GM23248 (cell line): ENCODE measurements around the gene ADAM8. TPM values are rescaled to one million over a fixed set of nuclear protein-coding genes. Genes with fewer than 3 reads are reported as not detected.

Experiments
- DNase-seq: peaks from one replicate; pipeline ENCODE4 v3.0.0-alpha.2; 2015
- H2AFZ ChIP-seq: fragments of 200-600 bp; sonication (generic); 2 replicates; pipeline ENCODE4 v1.6.1; 2016; ENCODE audit warnings: antibody characterized with exemption
- H3F3A ChIP-seq: fragments of 200-600 bp; sonication (generic); 2 replicates; pipeline ENCODE4 v1.6.1; 2016; ENCODE audit warnings: mild to moderate bottlenecking, antibody characterized with exemption, mixed run types; ENCODE audit not compliant: insufficient read depth
- H3K27ac ChIP-seq: fragments of 200-600 bp; sonication (generic); 2 replicates; pipeline ENCODE4 v1.5.1; 2016; ENCODE audit warnings: mild to moderate bottlenecking
- H3K27me3 ChIP-seq: fragments of 200-600 bp; sonication (generic); replicated peaks from 2 replicates; pipeline ENCODE4 v1.6.1; 2016; ENCODE audit warnings: mild to moderate bottlenecking; ENCODE audit not compliant: insufficient read depth
- H3K36me3 ChIP-seq: fragments of 200-600 bp; sonication (generic); 2 replicates; pipeline ENCODE4 v1.6.1; 2016; ENCODE audit warnings: low read depth, mild to moderate bottlenecking
- H3K4me1 ChIP-seq: fragments of 200-600 bp; sonication (generic); 2 replicates; pipeline ENCODE4 v1.6.1; 2016; ENCODE audit warnings: mild to moderate bottlenecking; ENCODE audit not compliant: insufficient read depth
- H3K4me2 ChIP-seq: fragments of 200-600 bp; sonication (generic); one replicate; pipeline ENCODE4 v1.6.1; 2016; ENCODE audit warnings: mild to moderate bottlenecking; ENCODE audit not compliant: unreplicated experiment
- H3K4me3 ChIP-seq: fragments of 200-600 bp; sonication (generic); 2 replicates; pipeline ENCODE4 v1.5.1; 2016; ENCODE audit warnings: mild to moderate bottlenecking
- H3K79me2 ChIP-seq: fragments of 200-600 bp; sonication (generic); 2 replicates; pipeline ENCODE4 v1.6.1; 2016; ENCODE audit warnings: mild to moderate bottlenecking; ENCODE audit not compliant: insufficient read depth
- H3K9ac ChIP-seq: fragments of 200-600 bp; sonication (generic); 2 replicates; pipeline ENCODE4 v1.6.1; 2016; ENCODE audit warnings: mild to moderate bottlenecking
- H3K9me2 ChIP-seq: fragments of 200-600 bp; sonication (generic); 2 replicates; pipeline ENCODE4 v1.6.1; 2016; ENCODE audit warnings: mixed run types, mild to moderate bottlenecking, moderate library complexity; ENCODE audit not compliant: insufficient read depth
- H3K9me3 ChIP-seq: fragments of 200-600 bp; sonication (generic); one replicate; pipeline ENCODE4 v1.6.1; 2017; ENCODE audit warnings: low read depth
- H4K20me1 ChIP-seq: fragments of 200-600 bp; sonication (generic); 2 replicates; pipeline ENCODE4 v1.6.0; 2016; ENCODE audit not compliant: insufficient read depth
- EZH2 ChIP-seq: fragments of 200-600 bp; sonication (generic); IDR thresholded peaks from 2 replicates; pipeline ENCODE4 v1.6.1; 2018; ENCODE audit warnings: antibody characterized with exemption, mild to moderate bottlenecking; ENCODE audit not compliant: insufficient read depth, poor library complexity, severe bottlenecking
- EZH2phosphoT487 ChIP-seq: fragments of 200-600 bp; sonication (generic); IDR thresholded peaks from 2 replicates; pipeline ENCODE4 v1.6.1; 2018; ENCODE audit warnings: antibody characterized with exemption, moderate library complexity, mild to moderate bottlenecking, low read depth; ENCODE audit not compliant: insufficient read depth
- WGBS, 2 experiments: methylation state at CpG; one replicate each; pipeline ENCODE4 v1.1.6; 2015 to 2017; ENCODE audit warnings: low lambda C conversion rate in 2 of 2, low coverage in 1 of 2; ENCODE audit errors: missing lambda C conversion rate in 2 of 2; 5-methylcytosine and 5-hydroxymethylcytosine counted together
- in situ Hi-C: fragments of 300-500 bp; cut with MboI; formaldehyde crosslinking; loops from 2 replicates; pipeline ENCODE4 v1.15.0; 2020
- polyA plus RNA-seq: library from polyadenylated mRNA; unstranded; fragments of >200 nt; fragmentation: Nextera tagmentation; extraction: Ambion mirVana; gene quantifications from 2 replicates; pipeline ENCODE4 v1.2.1, GENCODE V29; 2016
- total RNA-seq: library from RNA; depleted of rRNA; stranded (reverse); fragments of >200 nt; shearing (Covaris generic); gene quantifications from 2 replicates; pipeline ENCODE4 v1.2.3, GENCODE V29; 2014

ADAM8 gene
- total and polyA plus RNA-seq, 2 experiments from 2014 or later, result 0.76 TPM; not detected in 1

GRCh38 chr10:133273534-133274143, 3.0 kb downstream of the ADAM8 start:
- no peaks in the 10 kb centered on the region for H3K9me3 ChIP-seq
- H3K9ac ChIP-seq, result no peak overlapping the region
- 94 to 98% methylated on average over 24 to 28 of the region's 28 CpGs for WGBS, 2 experiments
- H4K20me1 ChIP-seq, result no peaks in the 10 kb centered on the region
- H3K27me3 ChIP-seq, result no peaks in the 10 kb centered on the region
- no peaks in the 10 kb centered on the region for H3K79me2 ChIP-seq
- no peaks in the 10 kb centered on the region for H3K4me1 ChIP-seq
- in situ Hi-C loops, result no loop called here
- H2AFZ ChIP-seq, result no peak overlapping the region
- no peak for TF ChIP-seq EZH2phosphoT487
- no peaks in the 10 kb centered on the region for H3K9me2 ChIP-seq
- no peaks in the 10 kb centered on the region for H3K36me3 ChIP-seq
- no peak overlapping the region for H3K27ac ChIP-seq
- no peak for DNase-seq
- no peaks in the 10 kb centered on the region for H3F3A ChIP-seq
- no peak overlapping the region for H3K4me2 ChIP-seq
- H3K4me3 ChIP-seq, result no peak overlapping the region

GRCh38 chr10:133272964-133273420, 3.7 kb downstream of the ADAM8 start:
- H3K4me1 ChIP-seq, result no peaks in the 10 kb centered on the region
- in situ Hi-C loops, result no loop called here
- no peak for TF ChIP-seq EZH2phosphoT487
- TF ChIP-seq EZH2, result no peak
- no peaks in the 10 kb centered on the region for H3F3A ChIP-seq
- H3K36me3 ChIP-seq, result no peaks in the 10 kb centered on the region
- H3K9me3 ChIP-seq, result no peaks in the 10 kb centered on the region
- no peaks in the 10 kb centered on the region for H4K20me1 ChIP-seq
- H3K9ac ChIP-seq, result no peak overlapping the region
- no peak overlapping the region for H2AFZ ChIP-seq
- H3K27ac ChIP-seq, result no peak overlapping the region
- H3K79me2 ChIP-seq, result no peaks in the 10 kb centered on the region
- H3K4me3 ChIP-seq, result no peak overlapping the region
- no peak overlapping the region for H3K4me2 ChIP-seq
- H3K9me2 ChIP-seq, result no peaks in the 10 kb centered on the region
- WGBS, 2 experiments, result 90 to 91% methylated on average over 20 to 23 of the region's 25 CpGs
- H3K27me3 ChIP-seq, result no peaks in the 10 kb centered on the region
- no peak for DNase-seq

GRCh38 chr10:133272301-133272963, 4.2 kb downstream of the ADAM8 start:
- H3K79me2 ChIP-seq, result no peaks in the 10 kb centered on the region

GRCh38 chr10:133271521-133272300, 5.0 kb downstream of the ADAM8 start:
- no peaks in the 10 kb centered on the region for H3K36me3 ChIP-seq
- in situ Hi-C loops, result no loop called here
- 70 to 74% methylated on average over 29 to 35 of the region's 35 CpGs for WGBS, 2 experiments

More at GRCh38 chr10:133272301-133272963, 4.2 kb downstream of the ADAM8 start:
- Histone ChIP-seq H2AFZ (no peak overlapping the region), H3K4me2 (no peak overlapping the region), H3K9ac (no peak overlapping the region), H3F3A (no peaks in the 10 kb centered on the region), H3K36me3 (no peaks in the 10 kb centered on the region), H4K20me1 (no peaks in the 10 kb centered on the region), H3K9me2 (no peaks in the 10 kb centered on the region), H3K4me1 (no peaks in the 10 kb centered on the region), H3K4me3 (no peak overlapping the region), H3K27ac (no peak overlapping the region), H3K27me3 (no peaks in the 10 kb centered on the region), H3K9me3 (no peaks in the 10 kb centered on the region)
- in situ Hi-C loops, result no loop called here
- TF ChIP-seq EZH2, result no peak
- DNase-seq, result no peak
- 78% methylated on average over 22 to 29 of the region's 29 CpGs for WGBS, 2 experiments

More at GRCh38 chr10:133271521-133272300, 5.0 kb downstream of the ADAM8 start:
- Histone ChIP-seq H3K4me3 (no peak overlapping the region), H3K27ac (no peak overlapping the region), H3K4me2 (no peak overlapping the region), H3F3A (no peaks in the 10 kb centered on the region), H3K79me2 (no peaks in the 10 kb centered on the region), H3K9ac (no peak overlapping the region), H3K27me3 (no peaks in the 10 kb centered on the region), H2AFZ (no peak overlapping the region), H3K9me2 (no peaks in the 10 kb centered on the region), H4K20me1 (no peaks in the 10 kb centered on the region), H3K4me1 (no peaks in the 10 kb centered on the region), H3K9me3 (no peaks in the 10 kb centered on the region)
- no peak for DNase-seq
- TF ChIP-seq EZH2 (no peak), EZH2phosphoT487 (no peak)
